GM23248 (cell line): ENCODE measurements around the gene ANKRD24. TPM values are rescaled to one million over a fixed set of nuclear protein-coding genes. Genes with fewer than 3 reads are reported as not detected.
"Not testable (repeated sequence)": the region's sequence is repeated elsewhere in the genome, so short reads cannot be mapped to it uniquely, and the experiment has no call there.

Experiments
- DNase-seq: peaks from one replicate; pipeline ENCODE4 v3.0.0-alpha.2; 2015
- H2AFZ ChIP-seq: fragments of 200-600 bp; sonication (generic); 2 replicates; pipeline ENCODE4 v1.6.1; 2016; ENCODE audit warnings: antibody characterized with exemption
- H3F3A ChIP-seq: fragments of 200-600 bp; sonication (generic); 2 replicates; pipeline ENCODE4 v1.6.1; 2016; ENCODE audit warnings: mild to moderate bottlenecking, antibody characterized with exemption, mixed run types; ENCODE audit not compliant: insufficient read depth
- H3K27ac ChIP-seq: fragments of 200-600 bp; sonication (generic); 2 replicates; pipeline ENCODE4 v1.5.1; 2016; ENCODE audit warnings: mild to moderate bottlenecking
- H3K27me3 ChIP-seq: fragments of 200-600 bp; sonication (generic); replicated peaks from 2 replicates; pipeline ENCODE4 v1.6.1; 2016; ENCODE audit warnings: mild to moderate bottlenecking; ENCODE audit not compliant: insufficient read depth
- H3K36me3 ChIP-seq: fragments of 200-600 bp; sonication (generic); 2 replicates; pipeline ENCODE4 v1.6.1; 2016; ENCODE audit warnings: low read depth, mild to moderate bottlenecking
- H3K4me1 ChIP-seq: fragments of 200-600 bp; sonication (generic); 2 replicates; pipeline ENCODE4 v1.6.1; 2016; ENCODE audit warnings: mild to moderate bottlenecking; ENCODE audit not compliant: insufficient read depth
- H3K4me2 ChIP-seq: fragments of 200-600 bp; sonication (generic); one replicate; pipeline ENCODE4 v1.6.1; 2016; ENCODE audit warnings: mild to moderate bottlenecking; ENCODE audit not compliant: unreplicated experiment
- H3K4me3 ChIP-seq: fragments of 200-600 bp; sonication (generic); 2 replicates; pipeline ENCODE4 v1.5.1; 2016; ENCODE audit warnings: mild to moderate bottlenecking
- H3K79me2 ChIP-seq: fragments of 200-600 bp; sonication (generic); 2 replicates; pipeline ENCODE4 v1.6.1; 2016; ENCODE audit warnings: mild to moderate bottlenecking; ENCODE audit not compliant: insufficient read depth
- H3K9ac ChIP-seq: fragments of 200-600 bp; sonication (generic); 2 replicates; pipeline ENCODE4 v1.6.1; 2016; ENCODE audit warnings: mild to moderate bottlenecking
- H3K9me2 ChIP-seq: fragments of 200-600 bp; sonication (generic); 2 replicates; pipeline ENCODE4 v1.6.1; 2016; ENCODE audit warnings: mixed run types, mild to moderate bottlenecking, moderate library complexity; ENCODE audit not compliant: insufficient read depth
- H3K9me3 ChIP-seq: fragments of 200-600 bp; sonication (generic); one replicate; pipeline ENCODE4 v1.6.1; 2017; ENCODE audit warnings: low read depth
- H4K20me1 ChIP-seq: fragments of 200-600 bp; sonication (generic); 2 replicates; pipeline ENCODE4 v1.6.0; 2016; ENCODE audit not compliant: insufficient read depth
- EZH2 ChIP-seq: fragments of 200-600 bp; sonication (generic); IDR thresholded peaks from 2 replicates; pipeline ENCODE4 v1.6.1; 2018; ENCODE audit warnings: antibody characterized with exemption, mild to moderate bottlenecking; ENCODE audit not compliant: insufficient read depth, poor library complexity, severe bottlenecking
- EZH2phosphoT487 ChIP-seq: fragments of 200-600 bp; sonication (generic); IDR thresholded peaks from 2 replicates; pipeline ENCODE4 v1.6.1; 2018; ENCODE audit warnings: antibody characterized with exemption, moderate library complexity, mild to moderate bottlenecking, low read depth; ENCODE audit not compliant: insufficient read depth
- WGBS, 2 experiments: methylation state at CpG; one replicate each; pipeline ENCODE4 v1.1.6; 2015 to 2017; ENCODE audit warnings: low lambda C conversion rate in 2 of 2, low coverage in 1 of 2; ENCODE audit errors: missing lambda C conversion rate in 2 of 2; 5-methylcytosine and 5-hydroxymethylcytosine counted together
- in situ Hi-C: fragments of 300-500 bp; cut with MboI; formaldehyde crosslinking; loops from 2 replicates; pipeline ENCODE4 v1.15.0; 2020
- polyA plus RNA-seq: library from polyadenylated mRNA; unstranded; fragments of >200 nt; fragmentation: Nextera tagmentation; extraction: Ambion mirVana; gene quantifications from 2 replicates; pipeline ENCODE4 v1.2.1, GENCODE V29; 2016
- total RNA-seq: library from RNA; depleted of rRNA; stranded (reverse); fragments of >200 nt; shearing (Covaris generic); gene quantifications from 2 replicates; pipeline ENCODE4 v1.2.3, GENCODE V29; 2014

Gene ANKRD24
- total and polyA plus RNA-seq, 2 experiments from 2014 or later: 0.46 to 0.54 TPM

GRCh38 chr19:4154571-4155312 lies 27.7 kb upstream of the ANKRD24 start:
- Histone ChIP-seq H3F3A (no peaks in the 10 kb centered on the region), H3K79me2 (no peaks in the 10 kb centered on the region), H3K4me3 (no peak overlapping the region), H4K20me1 (no peaks in the 10 kb centered on the region), H3K27ac (no peak overlapping the region), H3K27me3 (peaks cover 4% of the 10 kb centered on the region), H3K4me2 (no peak overlapping the region), H2AFZ (no peak overlapping the region), H3K9me3 (no peaks in the 10 kb centered on the region), H3K9me2 (no peaks in the 10 kb centered on the region), H3K9ac (no peak overlapping the region), H3K36me3 (no peaks in the 10 kb centered on the region), H3K4me1 (no peaks in the 10 kb centered on the region)
- no peak for DNase-seq
- TF ChIP-seq EZH2 (no peak), EZH2phosphoT487 (no peak)
- WGBS, 2 experiments: 54 to 65% methylated on average over 16 to 21 of the region's 21 CpGs
- in situ Hi-C loops: no loop called here

GRCh38 chr19:4157164-4157563 lies 25.3 kb upstream of the ANKRD24 start:
- DNase-seq: no peak
- Histone ChIP-seq H3K4me1 (no peaks in the 10 kb centered on the region), H3K36me3 (no peaks in the 10 kb centered on the region), H2AFZ (no peak overlapping the region), H3K4me2 (no peak overlapping the region), H3K27ac (no peak overlapping the region), H3K9me2 (no peaks in the 10 kb centered on the region), H3F3A (no peaks in the 10 kb centered on the region), H4K20me1 (no peaks in the 10 kb centered on the region), H3K9me3 (no peaks in the 10 kb centered on the region), H3K4me3 (no peak overlapping the region), H3K27me3 (peaks cover 4% of the 10 kb centered on the region), H3K79me2 (no peaks in the 10 kb centered on the region), H3K9ac (no peak overlapping the region)
- 54% methylated on average over 6 of the region's 6 CpGs for WGBS, 2 experiments
- TF ChIP-seq EZH2 (no peak), EZH2phosphoT487 (no peak)
- in situ Hi-C loops: no loop called here

DNA sequence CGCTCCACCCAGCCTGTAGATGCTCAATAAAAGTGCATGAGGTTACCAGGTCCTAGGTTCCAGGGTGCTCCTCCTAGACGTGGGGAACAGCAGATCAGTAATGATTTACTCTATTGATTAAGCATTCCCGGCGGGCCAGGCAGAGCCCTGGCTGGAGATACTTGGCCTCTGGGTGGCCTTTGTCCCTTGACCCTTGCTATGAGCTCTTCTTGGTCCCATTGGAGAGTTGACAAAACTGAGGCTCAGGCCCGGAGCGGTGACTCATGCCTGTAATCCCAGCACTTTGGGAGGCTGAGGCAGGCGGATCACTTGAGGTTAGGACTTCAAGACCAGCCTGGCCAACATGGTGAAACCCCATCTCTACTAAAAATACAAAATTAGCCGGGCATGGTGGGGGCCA lies 24.5 kb upstream of the ANKRD24 start:
- H3K36me3 ChIP-seq, H4K20me1 ChIP-seq, H3K4me2 ChIP-seq, H3K9ac ChIP-seq, DNase-seq, H3K4me3 ChIP-seq, in situ Hi-C loops, H2AFZ ChIP-seq, H3F3A ChIP-seq, H3K27ac ChIP-seq, H3K27me3 ChIP-seq, H3K9me2 ChIP-seq, H3K79me2 ChIP-seq, H3K9me3 ChIP-seq, H3K4me1 ChIP-seq: not testable (repeated sequence)
- WGBS, 2 experiments: 46 to 54% methylated on average over 8 of the region's 8 CpGs

DNA sequence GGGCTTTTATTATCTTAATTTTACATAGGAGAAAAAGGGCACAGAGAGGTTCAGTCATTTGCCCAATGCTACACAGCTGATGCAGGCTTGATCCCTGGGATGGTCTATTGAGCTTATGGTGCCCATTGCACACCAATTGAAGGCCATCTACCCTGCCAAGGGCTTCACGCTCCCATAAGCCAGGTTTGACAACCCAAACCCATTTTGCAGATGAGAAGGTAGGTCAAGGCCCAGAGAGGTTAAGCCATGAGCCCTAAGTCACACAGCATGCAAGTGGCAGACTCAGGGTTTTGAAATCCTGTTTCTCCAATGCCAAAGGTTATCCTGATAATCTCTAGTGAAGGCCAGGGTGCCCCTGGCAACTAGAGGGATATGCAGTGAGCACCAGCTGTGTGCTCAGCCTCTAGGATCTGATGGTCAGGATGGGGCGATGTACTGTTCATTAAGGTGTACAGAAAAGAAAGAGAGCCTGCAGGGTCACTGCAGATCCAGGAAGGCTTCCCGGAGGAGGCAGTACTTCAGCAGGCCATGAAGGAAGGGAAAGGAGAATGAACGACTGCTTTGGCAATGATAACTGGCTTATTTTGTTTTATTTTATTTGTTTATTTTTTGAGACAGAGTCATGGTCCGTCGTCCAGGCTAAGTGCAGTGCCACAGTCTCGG lies 20.9 kb upstream of the ANKRD24 start:
- H3K9ac ChIP-seq: no peak overlapping the region
- H3K79me2 ChIP-seq: no peaks in the 10 kb centered on the region
- no peaks in the 10 kb centered on the region for H3K9me2 ChIP-seq
- H3K4me3 ChIP-seq: no peak overlapping the region
- H3K9me3 ChIP-seq: no peaks in the 10 kb centered on the region
- no peaks in the 10 kb centered on the region for H3K4me1 ChIP-seq
- no peak overlapping the region for H3K4me2 ChIP-seq
- no peak overlapping the region for H2AFZ ChIP-seq
- WGBS, 2 experiments: 60 to 69% methylated on average over 7 of the region's 7 CpGs
- no peaks in the 10 kb centered on the region for H3F3A ChIP-seq
- H3K27me3 ChIP-seq: no peaks in the 10 kb centered on the region; the same call in 1 of the 2 replicates
- H3K27ac ChIP-seq: no peak overlapping the region
- no peaks in the 10 kb centered on the region for H4K20me1 ChIP-seq
- TF ChIP-seq EZH2phosphoT487 (no peak), EZH2 (no peak)
- in situ Hi-C loops: no loop called here
- no peak for DNase-seq
- no peaks in the 10 kb centered on the region for H3K36me3 ChIP-seq
